Fibroblast of the aortic adventitia (primary cell): ENCODE data around the gene GABRG3. TPM values are rescaled to one million over a fixed set of nuclear protein-coding genes. Genes with fewer than 3 reads are reported as not detected.

Experiments used
- DNase-seq: peaks from one replicate; pipeline ENCODE4 v3.0.0-alpha.2; 2010; ENCODE audit warnings: low read depth
- H3K4me3 ChIP-seq: 2 replicates; pipeline ENCODE4 v1.5.1; 2011; ENCODE audit warnings: low read depth, mild to moderate bottlenecking, control low read depth, low read length, moderate library complexity
- total RNA-seq: library from RNA; depleted of rRNA; stranded (reverse); fragments of >200 nt; gene quantifications from 2 replicates; pipeline ENCODE4 v1.2.3, GENCODE V29; 2012; ENCODE audit warnings: low replicate concordance
- TF ChIP-seq, protein P1 (sequence below): IDR thresholded peaks from 2 replicates; pipeline ENCODE4 v1.5.1; 2011; ENCODE audit warnings: mild to moderate bottlenecking, low read length, control low read depth, inconsistent platforms; ENCODE audit not compliant: insufficient read depth

GABRG3 gene
- total RNA-seq, 1 donor = not detected

DNA sequence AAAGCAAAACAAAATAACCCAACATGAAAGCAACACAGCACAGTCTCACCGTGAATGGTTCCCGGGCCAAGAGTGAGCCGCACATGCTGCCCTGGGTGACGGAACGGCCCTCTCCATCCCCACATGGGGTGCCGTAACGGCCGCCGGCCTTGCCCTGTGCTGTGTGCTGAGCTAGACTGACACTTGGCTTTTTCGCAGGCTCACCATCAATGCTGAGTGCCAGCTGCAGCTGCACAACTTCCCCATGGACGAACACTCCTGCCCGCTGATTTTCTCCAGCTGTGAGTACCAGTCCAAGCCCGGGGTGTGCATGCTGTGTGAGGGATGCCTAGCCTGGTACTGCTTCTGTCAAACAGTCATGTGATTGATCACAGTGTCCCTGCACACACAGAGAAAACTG, 357.6 kb downstream of the GABRG3 start:
- TF ChIP-seq, protein P1, sequence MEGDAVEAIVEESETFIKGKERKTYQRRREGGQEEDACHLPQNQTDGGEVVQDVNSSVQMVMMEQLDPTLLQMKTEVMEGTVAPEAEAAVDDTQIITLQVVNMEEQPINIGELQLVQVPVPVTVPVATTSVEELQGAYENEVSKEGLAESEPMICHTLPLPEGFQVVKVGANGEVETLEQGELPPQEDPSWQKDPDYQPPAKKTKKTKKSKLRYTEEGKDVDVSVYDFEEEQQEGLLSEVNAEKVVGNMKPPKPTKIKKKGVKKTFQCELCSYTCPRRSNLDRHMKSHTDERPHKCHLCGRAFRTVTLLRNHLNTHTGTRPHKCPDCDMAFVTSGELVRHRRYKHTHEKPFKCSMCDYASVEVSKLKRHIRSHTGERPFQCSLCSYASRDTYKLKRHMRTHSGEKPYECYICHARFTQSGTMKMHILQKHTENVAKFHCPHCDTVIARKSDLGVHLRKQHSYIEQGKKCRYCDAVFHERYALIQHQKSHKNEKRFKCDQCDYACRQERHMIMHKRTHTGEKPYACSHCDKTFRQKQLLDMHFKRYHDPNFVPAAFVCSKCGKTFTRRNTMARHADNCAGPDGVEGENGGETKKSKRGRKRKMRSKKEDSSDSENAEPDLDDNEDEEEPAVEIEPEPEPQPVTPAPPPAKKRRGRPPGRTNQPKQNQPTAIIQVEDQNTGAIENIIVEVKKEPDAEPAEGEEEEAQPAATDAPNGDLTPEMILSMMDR = no peak
- no peak overlapping the region for H3K4me3 ChIP-seq
- no peak for DNase-seq

GRCh38 chr15:27330326-27330725, 359.3 kb downstream of the GABRG3 start:
- DNase-seq = no peak
- TF ChIP-seq, protein P1 = no peak
- no peak overlapping the region for H3K4me3 ChIP-seq

GRCh38 chr15:27336676-27337075, 365.7 kb downstream of the GABRG3 start:
- no peak overlapping the region for H3K4me3 ChIP-seq
- no peak for DNase-seq
- TF ChIP-seq, protein P1 = no peak

DNA sequence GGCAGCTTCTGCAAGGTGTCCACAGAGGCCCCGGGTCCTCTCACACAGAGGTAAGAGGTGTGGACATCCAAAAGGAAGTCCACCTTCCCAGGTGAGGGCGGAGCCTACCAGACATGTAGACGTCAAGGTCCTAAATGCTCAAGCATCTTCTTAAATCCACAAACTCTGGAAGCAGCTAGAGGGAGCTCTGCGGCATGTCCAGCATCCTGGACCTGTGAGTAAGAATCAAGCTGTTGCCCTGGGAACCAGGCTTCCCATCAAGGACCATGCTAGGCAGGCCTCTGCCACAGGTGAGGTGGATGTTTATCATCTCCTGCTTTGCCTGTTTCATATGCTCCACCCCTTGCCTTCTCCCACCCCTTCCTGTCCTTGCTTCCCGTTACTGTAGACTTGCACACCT, 368.2 kb downstream of the GABRG3 start:
- TF ChIP-seq, protein P1 = no peak
- DNase-seq = no peak
- H3K4me3 ChIP-seq = no peak overlapping the region

DNA sequence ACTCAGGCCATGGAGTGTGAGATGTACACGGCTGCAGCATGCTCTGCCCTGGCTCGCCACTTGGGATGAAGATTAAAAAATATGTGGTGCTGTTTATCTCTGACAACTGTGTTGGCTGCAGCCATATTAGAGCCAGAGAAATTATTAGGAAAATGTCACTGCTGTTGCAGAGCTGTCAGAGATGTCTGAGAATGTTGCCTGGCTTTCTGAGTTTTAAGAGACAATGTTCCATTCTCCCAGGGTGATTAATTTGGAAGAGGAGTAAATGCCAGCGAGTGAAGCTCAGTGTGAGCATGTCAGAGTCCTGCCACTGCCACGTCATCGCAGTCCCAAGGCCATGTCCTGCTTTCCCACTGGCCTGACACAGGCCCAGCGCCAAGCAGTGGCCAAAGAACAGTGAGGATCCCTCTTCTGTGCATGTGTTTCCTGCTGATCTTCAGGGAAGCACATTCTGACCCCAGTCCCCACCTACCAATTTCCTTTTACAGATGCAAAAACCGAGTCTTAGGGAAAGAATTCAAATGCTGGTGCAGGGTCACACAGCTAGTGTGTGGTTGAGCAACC, 370.9 kb downstream of the GABRG3 start:
- H3K4me3 ChIP-seq = no peak overlapping the region
- TF ChIP-seq, protein P1 = no peak
- no peak for DNase-seq

GRCh38 chr15:27342991-27343390, 372.0 kb downstream of the GABRG3 start:
- H3K4me3 ChIP-seq = no peak overlapping the region
- TF ChIP-seq, protein P1 = no peak
- DNase-seq = no peak

GRCh38 chr15:27352136-27352535, 381.2 kb downstream of the GABRG3 start:
- H3K4me3 ChIP-seq = no peak overlapping the region
- TF ChIP-seq, protein P1 = no peak
- DNase-seq = no peak
